Endothelial cell of umbilical vein (primary cell): ENCODE data around the gene CCDC172. TPM values are rescaled to one million over a fixed set of nuclear protein-coding genes. Genes with fewer than 3 reads are reported as not detected.

Experiments
- BruUV-seq: library from RNA; stranded (reverse); fragments of 400-500 nt; replicated peaks from 2 replicates; lab custom pipeline; 2021; lab: Mats Ljungman, UMichigan
- CTCF ChIA-PET: fragments of 300-600, 350-600 bp; sonication (Branson Sonifier 250); formaldehyde crosslinking; loops from one replicate; lab custom pipeline; 2021; ENCODE audit warnings: antibody characterized with exemption, inconsistent platforms; lab: Charles Lee
- POLR2A ChIA-PET: fragments of 300-600, 350-600 bp; sonication (Branson Sonifier 250); formaldehyde crosslinking; loops from one replicate; lab custom pipeline; 2021; ENCODE audit warnings: antibody characterized with exemption, inconsistent platforms; lab: Charles Lee
- DNase-seq: peaks from one replicate; pipeline ENCODE4 v3.0.0-alpha.2; 2011; ENCODE audit warnings: low read depth, low spot score
- FAIRE-seq: peaks from 2 replicates; lab custom pipeline; 2011; peaks lifted over from hg19 to GRCh38; lab: Jason Lieb, UNC
- H2AFZ ChIP-seq: 2 replicates; pipeline ENCODE4 v1.6.0; 2012; ENCODE audit warnings: low read depth, low read length, control low read depth, inconsistent platforms
- H3K27ac ChIP-seq: 2 replicates; pipeline ENCODE4 v1.5.1; 2011; ENCODE audit warnings: low read depth, mild to moderate bottlenecking, control low read depth, low read length, moderate library complexity; ENCODE audit not compliant: insufficient read depth
- H3K27me3 ChIP-seq, 2 experiments: 2 replicates each; pipeline versions ENCODE4 v1.6.0 to v1.6.1; 2011; ENCODE audit warnings: low read length in 2 of 2, mixed read lengths in 1 of 2; ENCODE audit not compliant: control insufficient read depth in 2 of 2, insufficient read depth in 2 of 2
- H3K36me3 ChIP-seq, 2 experiments: 2 replicates in 1 of 2; 3 replicates in 1 of 2; pipeline ENCODE4 v1.5.1; 2011; ENCODE audit warnings: low read length in 2 of 2, mild to moderate bottlenecking in 1 of 2, moderate library complexity in 1 of 2; ENCODE audit not compliant: control insufficient read depth in 2 of 2, insufficient read depth in 2 of 2; ENCODE audit errors: extremely low read depth in 1 of 2
- H3K4me1 ChIP-seq: 3 replicates; pipeline ENCODE4 v1.5.1; 2011; ENCODE audit warnings: mild to moderate bottlenecking, low read length; ENCODE audit not compliant: control insufficient read depth, insufficient read depth; ENCODE audit errors: extremely low read depth
- H3K4me2 ChIP-seq: 2 replicates; pipeline ENCODE4 v1.6.1; 2011; ENCODE audit warnings: low read length, control low read depth, mixed read lengths; ENCODE audit not compliant: insufficient read depth
- H3K4me3 ChIP-seq, 3 experiments: fragments of 200-600 bp in 1 of 3; sonication (generic), shearing (Covaris generic) in 1 of 3; replicated peaks in 1 of 3; 2 replicates each; pipeline ENCODE4 v1.5.1; 2011 to 2016; ENCODE audit warnings: control low read depth in 3 of 3, low read length in 3 of 3, mild to moderate bottlenecking in 2 of 3, inconsistent platforms in 1 of 3, low read depth in 1 of 3, moderate library complexity in 1 of 3; ENCODE audit not compliant: insufficient read depth in 1 of 3
- H3K79me2 ChIP-seq: 2 replicates; pipeline ENCODE4 v1.6.0; 2012; ENCODE audit warnings: low read length, inconsistent platforms; ENCODE audit not compliant: control insufficient read depth, insufficient read depth
- H3K9ac ChIP-seq: replicated peaks from 2 replicates; pipeline ENCODE3; 2011; ENCODE audit warnings: low read length, control low read depth; ENCODE audit not compliant: insufficient read depth; ENCODE audit errors: extremely low read depth
- H3K9me1 ChIP-seq: replicated peaks from 3 replicates; pipeline ENCODE4 v1.6.0; 2011; ENCODE audit warnings: mild to moderate bottlenecking, low read length; ENCODE audit not compliant: control insufficient read depth, insufficient read depth; ENCODE audit errors: extremely low read depth
- H3K9me3 ChIP-seq: replicated peaks from 2 replicates; pipeline ENCODE4 v1.5.1; 2012; ENCODE audit warnings: low read length, inconsistent platforms; ENCODE audit not compliant: control insufficient read depth, insufficient read depth
- H4K20me1 ChIP-seq: replicated peaks from 2 replicates; pipeline ENCODE3; 2011; ENCODE audit warnings: mild to moderate bottlenecking, low read length; ENCODE audit not compliant: control insufficient read depth, insufficient read depth; ENCODE audit errors: extremely low read depth
- EZH2 ChIP-seq: IDR thresholded peaks from 2 replicates; pipeline ENCODE4 v1.6.1; 2012; ENCODE audit warnings: borderline replicate concordance, low read depth, mild to moderate bottlenecking, moderate library complexity, low read length, inconsistent platforms; ENCODE audit not compliant: severe bottlenecking
- FOS ChIP-seq: IDR thresholded peaks from 2 replicates; pipeline ENCODE4 v1.6.1; 2011; ENCODE audit warnings: mild to moderate bottlenecking, low read length, moderate library complexity, borderline replicate concordance; ENCODE audit not compliant: insufficient read depth
- GATA2 ChIP-seq: IDR thresholded peaks from 2 replicates; pipeline ENCODE4 v1.7.0; 2011; ENCODE audit warnings: low read depth, mild to moderate bottlenecking, moderate library complexity, mixed read lengths, low read length; ENCODE audit not compliant: insufficient read length, insufficient read depth
- JUN ChIP-seq: IDR thresholded peaks from 2 replicates; pipeline ENCODE4 v1.6.1; 2011; ENCODE audit warnings: borderline replicate concordance, low read depth; ENCODE audit not compliant: insufficient read length, insufficient read depth
- MYC ChIP-seq: IDR thresholded peaks from one replicate; pipeline ENCODE4 v1.6.1; 2011; ENCODE audit warnings: mild to moderate bottlenecking, low read depth, low read length
- POLR2A ChIP-seq: IDR thresholded peaks from 2 replicates; pipeline ENCODE4 v1.6.1; 2012; ENCODE audit warnings: low read depth, mild to moderate bottlenecking, control low read depth, low read length
- POLR2AphosphoS5 ChIP-seq: IDR thresholded peaks from 2 replicates; pipeline ENCODE4 v1.6.1; 2012; ENCODE audit warnings: low read depth, mild to moderate bottlenecking, control low read depth, low read length, moderate library complexity; ENCODE audit not compliant: insufficient read depth
- dilution Hi-C: fragments of 300-500 bp; cut with MboI; formaldehyde crosslinking; loops from one replicate; pipeline ENCODE4 v1.15.0; 2019; ENCODE audit warnings: low sequenced_read_pairs; ENCODE audit not compliant: extremely low pct_ligation_motif_present
- intact Hi-C: fragments of 100-400 bp; cut with micrococcal nuclease; formaldehyde crosslinking; loops from one replicate; pipeline ENCODE4 v1.10.0; 2022
- polyA plus RNA-seq, 4 experiments: library from polyadenylated mRNA; depleted of rRNA in 3 of 4; stranded (reverse) in 3 of 4; unstranded in 1 of 4; fragments of >200 nt; gene quantifications; 2 replicates each; pipeline versions ENCODE4 v1.2.1 to v1.2.3, GENCODE V29; 2011 to 2012; ENCODE audit warnings: missing spikeins in 1 of 4
- total RNA-seq: library from RNA; stranded (reverse); gene quantifications from 2 replicates; pipeline ENCODE4 v1.2.3, GENCODE V29; 2021
- TF ChIP-seq, protein P1 (sequence below): IDR thresholded peaks from 2 replicates; pipeline ENCODE4 v1.6.1; 2011; ENCODE audit not compliant: insufficient read depth, insufficient read length
- TF ChIP-seq, protein P2 (sequence below), 2 donors: IDR thresholded peaks; 1 replicate in 1 of 2; 2 replicates in 1 of 2; pipeline ENCODE4 v1.5.1; 2011; ENCODE audit warnings: low read length in 2 of 2, mild to moderate bottlenecking in 2 of 2, moderate library complexity in 2 of 2, control low read depth in 1 of 2, inconsistent platforms in 1 of 2, low read depth in 1 of 2; ENCODE audit not compliant: insufficient read depth in 1 of 2; ENCODE audit errors: extremely low read depth in 1 of 2

Gene CCDC172
- total and polyA plus RNA-seq, 2 donors (not counting 3 experiments of a cell fraction or from before 2014, with no cell fraction given), result not detected

DNA sequence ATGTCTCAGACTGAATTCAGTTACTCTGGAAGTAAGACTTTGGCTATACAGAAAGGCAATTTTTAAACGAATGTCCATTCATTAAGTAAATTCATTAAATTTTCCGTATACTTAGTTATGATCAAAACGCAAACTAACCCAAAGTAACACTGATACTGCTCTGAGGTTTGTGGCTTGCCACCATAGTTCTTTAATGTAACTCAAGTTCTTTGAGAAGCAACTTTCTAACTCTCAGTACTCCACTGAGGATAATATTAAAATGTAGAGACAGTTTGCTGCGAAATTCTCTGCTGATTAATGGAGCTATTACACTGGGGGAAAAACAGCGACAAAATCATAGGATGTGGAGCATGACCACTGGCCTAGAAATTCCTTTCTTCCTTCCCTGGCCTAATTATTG, 58.0 kb downstream of the CCDC172 start:
- H3K27ac ChIP-seq, result no peak overlapping the region
- dilution Hi-C loops, result no loop called here
- DNase-seq, result no peak
- no peaks in the 10 kb centered on the region for H3K36me3 ChIP-seq
- no peaks in the 10 kb centered on the region for H3K9me1 ChIP-seq
- no peaks in the 10 kb centered on the region for H3K79me2 ChIP-seq
- H3K9me3 ChIP-seq, result no peaks in the 10 kb centered on the region
- no peaks in the 10 kb centered on the region for H3K4me1 ChIP-seq
- H3K4me2 ChIP-seq, result no peak overlapping the region
- no peak overlapping the region for H3K4me3 ChIP-seq
- intact Hi-C loops, result no loop called here
- POLR2A ChIA-PET, result no interaction called here
- BruUV-seq, result no TSS peak
- no peak for TF ChIP-seq MYC
- TF ChIP-seq JUN, result no peak
- no peak for TF ChIP-seq POLR2A
- TF ChIP-seq, protein P1, sequence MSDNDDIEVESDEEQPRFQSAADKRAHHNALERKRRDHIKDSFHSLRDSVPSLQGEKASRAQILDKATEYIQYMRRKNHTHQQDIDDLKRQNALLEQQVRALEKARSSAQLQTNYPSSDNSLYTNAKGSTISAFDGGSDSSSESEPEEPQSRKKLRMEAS, result no peak
- TF ChIP-seq, protein P2, sequence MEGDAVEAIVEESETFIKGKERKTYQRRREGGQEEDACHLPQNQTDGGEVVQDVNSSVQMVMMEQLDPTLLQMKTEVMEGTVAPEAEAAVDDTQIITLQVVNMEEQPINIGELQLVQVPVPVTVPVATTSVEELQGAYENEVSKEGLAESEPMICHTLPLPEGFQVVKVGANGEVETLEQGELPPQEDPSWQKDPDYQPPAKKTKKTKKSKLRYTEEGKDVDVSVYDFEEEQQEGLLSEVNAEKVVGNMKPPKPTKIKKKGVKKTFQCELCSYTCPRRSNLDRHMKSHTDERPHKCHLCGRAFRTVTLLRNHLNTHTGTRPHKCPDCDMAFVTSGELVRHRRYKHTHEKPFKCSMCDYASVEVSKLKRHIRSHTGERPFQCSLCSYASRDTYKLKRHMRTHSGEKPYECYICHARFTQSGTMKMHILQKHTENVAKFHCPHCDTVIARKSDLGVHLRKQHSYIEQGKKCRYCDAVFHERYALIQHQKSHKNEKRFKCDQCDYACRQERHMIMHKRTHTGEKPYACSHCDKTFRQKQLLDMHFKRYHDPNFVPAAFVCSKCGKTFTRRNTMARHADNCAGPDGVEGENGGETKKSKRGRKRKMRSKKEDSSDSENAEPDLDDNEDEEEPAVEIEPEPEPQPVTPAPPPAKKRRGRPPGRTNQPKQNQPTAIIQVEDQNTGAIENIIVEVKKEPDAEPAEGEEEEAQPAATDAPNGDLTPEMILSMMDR (IDR thresholded peaks at IDR 0.05; ENCODE audit: extremely low read depth in 1 of 2, insufficient read depth in 1 of 2, low read depth in 1 of 2, low read length in 2 of 2), result no peak
- TF ChIP-seq EZH2, result no peak
- no peak for TF ChIP-seq POLR2AphosphoS5
- TF ChIP-seq GATA2, result no peak
- no peak for TF ChIP-seq FOS
- CTCF ChIA-PET, result interaction anchor here (1.3 kb wide), 1 partner anchor 1029 kb away, joined by 5 read pairs; no protein-coding TSS in a partner anchor
- no peak overlapping the region for H2AFZ ChIP-seq
- no peak for FAIRE-seq
- no peak overlapping the region for H3K9ac ChIP-seq
- no peaks in the 10 kb centered on the region for H3K27me3 ChIP-seq
- no peaks in the 10 kb centered on the region for H4K20me1 ChIP-seq
